Activated gamma-delta T cell treated with anti-CD3 and anti-CD28 coated beads, Interleukin-2, amount 50 U/mL, for 16 hours (primary cell): ENCODE data around the gene TFF3.

Source experiments
- DNase-seq: peaks from one replicate; pipeline ENCODE4 v3.0.0-alpha.2; 2020; ENCODE audit warnings: low read depth

Gene TFF3

GRCh38 chr21:42266971-42267556 lies 48.1 kb downstream of the TFF3 start:
- DNase-seq, result no peak

GRCh38 chr21:42265231-42265812 lies 49.9 kb downstream of the TFF3 start:
- DNase-seq, result no peak

GRCh38 chr21:42264245-42265195 lies 50.7 kb downstream of the TFF3 start:
- no peak for DNase-seq

DNA sequence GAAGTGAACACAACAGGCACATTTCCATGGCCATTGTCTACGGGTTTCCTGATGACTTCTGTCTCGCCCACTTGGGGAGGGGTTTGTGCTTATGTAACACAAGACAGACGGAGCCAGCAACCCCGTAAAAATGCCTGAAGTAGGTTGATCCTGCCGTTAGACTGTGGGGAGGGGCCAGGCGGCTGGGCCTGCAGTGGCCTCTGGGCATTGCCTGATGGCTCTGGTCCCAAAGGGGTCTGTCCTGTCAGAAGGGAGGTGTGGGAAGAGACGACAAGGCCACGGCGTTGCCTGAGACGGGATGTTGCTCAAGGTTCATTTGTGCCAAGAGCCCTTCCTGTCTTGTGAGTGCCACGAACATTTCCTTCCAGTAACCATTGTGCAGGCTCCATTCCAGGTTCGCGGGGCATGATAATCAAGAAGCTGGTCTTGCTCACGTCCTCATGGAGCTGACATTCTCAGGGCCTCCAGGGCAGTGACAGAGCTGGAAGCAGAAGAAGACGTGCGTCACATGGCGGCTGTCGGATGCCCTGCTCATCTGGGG lies 51.5 kb downstream of the TFF3 start:
- DNase-seq, result no peak

DNA sequence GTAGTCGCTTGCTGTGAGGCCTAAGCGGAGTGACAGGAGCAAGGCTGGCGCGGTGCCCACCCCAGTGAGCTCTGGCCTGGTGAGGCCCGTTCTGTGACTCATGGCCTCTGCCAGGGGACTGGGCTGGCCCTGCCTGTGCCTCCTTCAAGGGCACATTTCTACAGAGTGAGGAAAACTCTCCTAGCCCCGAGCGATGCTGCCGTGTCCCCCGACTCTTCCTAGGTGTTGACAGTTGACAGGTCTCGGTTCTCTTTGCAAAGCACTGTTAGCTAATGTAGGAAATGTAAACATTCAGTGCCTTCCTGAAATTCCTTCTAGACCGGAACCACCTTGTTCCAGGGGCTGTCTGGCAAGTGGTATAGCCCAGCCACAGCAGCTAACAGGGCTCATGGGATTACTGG lies 52.4 kb downstream of the TFF3 start:
- DNase-seq, result no peak

DNA sequence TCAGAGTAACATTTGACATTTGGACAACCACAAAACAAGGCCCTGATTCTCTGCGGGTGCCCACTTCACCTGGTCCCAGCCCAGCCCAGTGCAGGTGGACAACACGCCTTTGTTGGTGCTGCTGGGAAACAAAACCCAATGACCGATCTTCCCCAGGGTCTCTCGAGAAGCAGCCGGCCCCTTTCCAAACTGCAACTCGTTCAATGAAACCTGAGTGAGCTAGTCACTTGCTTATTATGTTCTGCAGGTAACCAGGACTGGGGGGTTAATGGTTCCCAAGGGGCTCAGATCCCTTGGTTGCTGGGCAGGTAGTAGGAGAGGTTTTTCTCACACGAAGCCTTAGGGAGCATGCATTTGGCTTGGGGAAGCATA lies 53.4 kb downstream of the TFF3 start:
- DNase-seq, result no peak
